DND-41 (cell line): ENCODE data around the gene TMEM119.

Experiments used
- ATAC-seq: fragments of 200-7000 bp; cut with Tn5 transposase; 3 replicates; pipeline ENCODE4 v1.9.1; 2021; ENCODE audit warnings: low read depth; ENCODE audit not compliant: insufficient read depth
- DNase-seq: peaks from one replicate; pipeline ENCODE4 v3.0.0-alpha.2; 2020
- H2AFZ ChIP-seq: 2 replicates; pipeline ENCODE4 v1.6.0; 2012; ENCODE audit warnings: low read depth, low read length
- H3K27ac ChIP-seq: 2 replicates; pipeline ENCODE4 v1.5.1; 2012; ENCODE audit warnings: low read length, inconsistent platforms
- H3K27me3 ChIP-seq: fragments of 200-600 bp; sonication (generic); 2 replicates; pipeline ENCODE4 v1.6.0; 2012; ENCODE audit warnings: low read length, mild to moderate bottlenecking, inconsistent platforms; ENCODE audit not compliant: insufficient read depth, poor library complexity
- H3K36me3 ChIP-seq: 2 replicates; pipeline ENCODE4 v1.5.1; 2012; ENCODE audit warnings: low read length, inconsistent platforms; ENCODE audit not compliant: insufficient read depth
- H3K4me1 ChIP-seq: 2 replicates; pipeline ENCODE4 v1.5.1; 2012; ENCODE audit warnings: mild to moderate bottlenecking, low read length; ENCODE audit not compliant: insufficient read depth
- H3K4me2 ChIP-seq: 2 replicates; pipeline ENCODE4 v1.6.0; 2012; ENCODE audit warnings: mild to moderate bottlenecking, moderate library complexity, low read length, inconsistent platforms; ENCODE audit not compliant: insufficient read depth
- H3K4me3 ChIP-seq, 2 experiments: fragments of 200-600 bp in 1 of 2; shearing (Covaris generic) in 1 of 2; 2 replicates each; pipeline ENCODE4 v1.5.1; 2012 to 2016; ENCODE audit warnings: inconsistent platforms in 2 of 2, low read length in 2 of 2, mild to moderate bottlenecking in 2 of 2, low read depth in 1 of 2, moderate library complexity in 1 of 2
- H3K79me2 ChIP-seq: 2 replicates; pipeline ENCODE4 v1.6.0; 2012; ENCODE audit warnings: low read length, inconsistent platforms; ENCODE audit not compliant: insufficient read depth
- H3K9ac ChIP-seq: 2 replicates; pipeline ENCODE4 v1.6.0; 2012; ENCODE audit warnings: low read depth, mild to moderate bottlenecking, inconsistent platforms, low read length, moderate library complexity
- H3K9me3 ChIP-seq: 2 replicates; pipeline ENCODE4 v1.5.1; 2012; ENCODE audit warnings: low read length, moderate library complexity, mild to moderate bottlenecking, inconsistent platforms; ENCODE audit not compliant: insufficient read depth, severe bottlenecking
- H4K20me1 ChIP-seq: 2 replicates; pipeline ENCODE4 v1.6.0; 2012; ENCODE audit warnings: low read length; ENCODE audit not compliant: insufficient read depth
- EZH2 ChIP-seq: IDR thresholded peaks from 3 replicates; pipeline ENCODE4 v1.6.1; 2012; ENCODE audit warnings: borderline replicate concordance, low read depth, mild to moderate bottlenecking, moderate library complexity, low read length, inconsistent platforms; ENCODE audit not compliant: severe bottlenecking
- TF ChIP-seq, protein P1 (sequence below): IDR thresholded peaks from 2 replicates; pipeline ENCODE4 v1.5.1; 2012; ENCODE audit warnings: borderline replicate concordance, low read length, moderate library complexity, mild to moderate bottlenecking; ENCODE audit not compliant: poor library complexity, severe bottlenecking; ENCODE audit errors: extremely low read depth

TMEM119 gene

DNA sequence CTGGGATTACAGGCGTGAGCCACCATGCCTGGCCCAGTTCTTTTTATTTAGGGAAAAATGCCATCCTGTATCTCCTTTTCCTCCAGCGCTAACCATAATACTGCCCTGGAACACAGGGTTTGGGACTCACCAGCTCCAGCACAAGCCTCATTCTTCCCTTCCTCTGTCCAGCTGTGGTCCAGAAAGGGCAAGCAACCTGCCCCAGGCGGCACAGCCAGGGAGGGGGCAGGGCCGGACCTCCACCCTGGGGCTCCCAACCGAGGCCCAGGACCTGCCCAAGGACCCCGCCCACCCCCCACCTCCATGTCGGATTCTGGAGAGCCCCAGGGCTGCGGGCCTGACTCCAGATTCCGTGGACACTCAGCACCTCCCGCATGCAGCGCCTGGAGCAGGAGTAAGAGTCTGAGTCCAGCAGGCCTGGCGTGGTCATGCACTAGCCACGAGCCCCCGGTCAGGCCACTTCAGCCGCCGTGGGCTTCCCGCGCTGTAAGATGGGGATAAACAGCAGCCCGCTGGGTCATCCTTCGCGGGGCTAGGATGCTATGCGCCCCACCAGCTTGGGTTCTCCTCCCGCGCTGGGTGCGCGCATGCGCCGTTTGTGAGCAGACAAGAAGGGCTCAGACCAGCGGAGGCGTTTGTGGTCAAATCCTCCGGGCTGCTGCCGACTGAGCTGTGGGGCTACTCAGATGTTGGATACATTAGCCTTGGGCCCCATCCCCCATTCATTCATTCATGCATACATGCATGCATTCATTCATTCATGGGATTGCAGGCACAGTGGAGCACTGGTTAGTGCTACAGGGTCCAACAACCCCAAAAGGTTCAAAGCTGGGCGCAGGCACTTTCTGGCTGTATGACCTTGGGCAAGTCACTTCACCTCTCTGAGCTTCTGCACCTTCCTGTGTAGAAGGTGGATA lies 16.3 kb downstream of the TMEM119 start:
- H3K4me2 ChIP-seq, result no peak overlapping the region
- H3K36me3 ChIP-seq, result no peaks in the 10 kb centered on the region
- TF ChIP-seq, protein P1, sequence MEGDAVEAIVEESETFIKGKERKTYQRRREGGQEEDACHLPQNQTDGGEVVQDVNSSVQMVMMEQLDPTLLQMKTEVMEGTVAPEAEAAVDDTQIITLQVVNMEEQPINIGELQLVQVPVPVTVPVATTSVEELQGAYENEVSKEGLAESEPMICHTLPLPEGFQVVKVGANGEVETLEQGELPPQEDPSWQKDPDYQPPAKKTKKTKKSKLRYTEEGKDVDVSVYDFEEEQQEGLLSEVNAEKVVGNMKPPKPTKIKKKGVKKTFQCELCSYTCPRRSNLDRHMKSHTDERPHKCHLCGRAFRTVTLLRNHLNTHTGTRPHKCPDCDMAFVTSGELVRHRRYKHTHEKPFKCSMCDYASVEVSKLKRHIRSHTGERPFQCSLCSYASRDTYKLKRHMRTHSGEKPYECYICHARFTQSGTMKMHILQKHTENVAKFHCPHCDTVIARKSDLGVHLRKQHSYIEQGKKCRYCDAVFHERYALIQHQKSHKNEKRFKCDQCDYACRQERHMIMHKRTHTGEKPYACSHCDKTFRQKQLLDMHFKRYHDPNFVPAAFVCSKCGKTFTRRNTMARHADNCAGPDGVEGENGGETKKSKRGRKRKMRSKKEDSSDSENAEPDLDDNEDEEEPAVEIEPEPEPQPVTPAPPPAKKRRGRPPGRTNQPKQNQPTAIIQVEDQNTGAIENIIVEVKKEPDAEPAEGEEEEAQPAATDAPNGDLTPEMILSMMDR, result no peak
- no peak for TF ChIP-seq EZH2
- H3K9ac ChIP-seq, result no peak overlapping the region
- no peak for DNase-seq
- no peaks in the 10 kb centered on the region for H3K9me3 ChIP-seq
- no peaks in the 10 kb centered on the region for H3K27me3 ChIP-seq
- H3K4me1 ChIP-seq, result no peaks in the 10 kb centered on the region
- no peak overlapping the region for H3K27ac ChIP-seq
- no peak overlapping the region for H2AFZ ChIP-seq
- no peak for ATAC-seq
- no peaks in the 10 kb centered on the region for H4K20me1 ChIP-seq
- no peak overlapping the region for H3K4me3 ChIP-seq
- H3K79me2 ChIP-seq, result no peaks in the 10 kb centered on the region

DNA sequence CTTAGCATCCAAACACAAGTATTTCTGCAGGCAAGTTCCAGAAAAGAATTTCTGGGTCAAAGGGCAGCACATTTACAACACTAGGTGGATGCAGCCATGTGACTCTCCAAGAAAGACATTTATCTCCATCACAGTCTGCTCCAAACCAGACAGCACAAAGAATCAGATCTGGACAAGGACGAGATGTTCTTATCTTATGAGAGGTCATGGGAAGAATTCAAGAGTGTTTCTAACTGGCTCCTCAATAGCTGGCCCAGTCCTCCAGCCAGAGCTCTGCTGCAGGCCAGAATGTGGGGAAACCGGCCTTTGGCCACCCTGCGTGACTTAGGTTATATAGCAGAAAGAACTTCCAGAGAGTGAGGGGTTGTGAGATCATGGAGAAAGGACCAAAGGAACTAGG lies 17.4 kb downstream of the TMEM119 start:
- Histone ChIP-seq H3K79me2 (no peaks in the 10 kb centered on the region), H3K27ac (no peak overlapping the region), H4K20me1 (no peaks in the 10 kb centered on the region), H3K9me3 (no peaks in the 10 kb centered on the region), H3K27me3 (no peaks in the 10 kb centered on the region), H3K36me3 (no peaks in the 10 kb centered on the region), H2AFZ (no peak overlapping the region), H3K4me3 (no peak overlapping the region), H3K4me2 (no peak overlapping the region), H3K4me1 (no peaks in the 10 kb centered on the region), H3K9ac (no peak overlapping the region)
- no peak for ATAC-seq
- no peak for TF ChIP-seq EZH2
- TF ChIP-seq, protein P1, result no peak
- no peak for DNase-seq

DNA sequence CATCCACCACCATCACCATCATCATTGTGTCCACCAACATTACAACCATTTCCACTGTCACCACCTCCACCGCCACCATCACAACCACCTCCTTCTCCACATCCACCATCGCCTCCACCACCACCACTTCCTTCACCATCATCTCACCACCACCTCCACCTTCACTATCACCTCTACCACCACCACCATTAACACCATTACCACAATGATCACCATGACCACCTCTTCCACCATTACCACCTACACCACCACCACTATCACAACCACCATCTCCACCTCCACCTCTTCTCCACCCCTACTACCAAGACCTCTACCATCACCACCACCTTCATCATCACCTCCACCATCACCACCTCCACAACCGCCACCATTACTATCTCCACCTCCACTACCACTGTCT lies 19.1 kb downstream of the TMEM119 start:
- Histone ChIP-seq H3K9ac (no peak overlapping the region), H3K9me3 (no peaks in the 10 kb centered on the region)
- ATAC-seq, result no peak

More for the DNA sequence above, 19.1 kb downstream of the TMEM119 start:
- no peaks in the 10 kb centered on the region for H4K20me1 ChIP-seq
- TF ChIP-seq EZH2, result no peak
- TF ChIP-seq, protein P1, result no peak
- H3K27me3 ChIP-seq, result no peaks in the 10 kb centered on the region
- H3K4me1 ChIP-seq, result no peaks in the 10 kb centered on the region
- no peak overlapping the region for H3K4me3 ChIP-seq
- no peak overlapping the region for H3K4me2 ChIP-seq
- H2AFZ ChIP-seq, result no peak overlapping the region
- no peaks in the 10 kb centered on the region for H3K36me3 ChIP-seq
- DNase-seq, result no peak
- no peaks in the 10 kb centered on the region for H3K79me2 ChIP-seq
- no peak overlapping the region for H3K27ac ChIP-seq
